ENCODE data around the gene NCOA3.

Gene NCOA3

GRCh38 chr20:47629907-47630306 is 128.2 kb downstream of the NCOA3 start:
- in situ Hi-C loops (cut with HindIII; ENCODE audit: low sequenced_read_pairs), result no loop called here

DNA sequence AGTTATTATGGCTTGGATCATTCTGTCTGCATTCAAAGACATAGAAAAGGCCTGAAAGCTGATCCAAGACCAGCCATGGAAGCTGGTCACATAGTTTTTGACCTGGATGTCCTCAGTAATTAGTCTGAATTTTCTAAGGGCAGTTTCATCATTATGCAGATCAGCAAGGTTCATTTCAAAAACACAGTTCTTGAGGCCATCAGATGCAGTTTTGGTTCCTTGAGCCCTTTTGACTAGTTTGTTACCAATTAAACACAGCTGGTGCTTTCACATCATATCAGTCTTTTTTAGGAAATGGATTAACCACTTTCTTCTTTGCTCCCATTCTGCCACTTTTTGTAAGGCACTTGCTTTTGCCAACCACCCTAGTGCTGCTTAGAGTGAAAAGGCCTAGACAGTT is 129.4 kb downstream of the NCOA3 start:
- in situ Hi-C loops (cut with HindIII; ENCODE audit: low sequenced_read_pairs), result no loop called here

GRCh38 chr20:47635256-47635655 is 133.6 kb downstream of the NCOA3 start:
- in situ Hi-C loops (cut with HindIII; ENCODE audit: low sequenced_read_pairs), result no loop called here

GRCh38 chr20:47638851-47639250 is 137.2 kb downstream of the NCOA3 start:
- in situ Hi-C loops (cut with HindIII; ENCODE audit: low sequenced_read_pairs), result no loop called here

GRCh38 chr20:47642118-47642517 is 140.4 kb downstream of the NCOA3 start:
- in situ Hi-C loops (cut with HindIII; ENCODE audit: low sequenced_read_pairs), result no loop called here

GRCh38 chr20:47642624-47643023 is 140.9 kb downstream of the NCOA3 start:
- in situ Hi-C loops (cut with HindIII; ENCODE audit: low sequenced_read_pairs), result no loop called here

- in situ Hi-C loops (cut with HindIII; ENCODE audit: low sequenced_read_pairs), result no loop called here
Observed at GRCh38 chr20:47645632-47646031, 143.9 kb downstream of the NCOA3 start.

DNA sequence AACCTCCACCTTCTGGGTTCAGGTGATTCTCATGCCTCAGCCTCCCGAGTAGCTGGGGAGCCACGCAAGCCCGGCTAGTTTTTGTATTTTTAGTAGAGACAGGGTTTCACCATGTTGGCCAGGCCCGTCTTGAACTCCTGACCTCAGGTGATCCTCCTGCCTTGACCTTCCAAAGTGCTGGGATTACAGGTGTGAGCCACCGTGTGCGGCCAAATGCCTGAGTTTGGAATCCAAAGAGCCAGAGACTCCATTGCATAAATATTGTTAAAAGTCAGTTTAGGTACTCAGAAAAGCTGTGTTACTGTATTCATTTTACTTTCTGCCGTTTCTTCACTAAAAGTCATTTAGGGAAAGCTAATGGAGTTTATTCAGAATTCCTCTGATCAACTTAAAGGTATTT is 146.3 kb downstream of the NCOA3 start:
- in situ Hi-C loops (cut with HindIII; ENCODE audit: low sequenced_read_pairs), result no loop called here

DNA sequence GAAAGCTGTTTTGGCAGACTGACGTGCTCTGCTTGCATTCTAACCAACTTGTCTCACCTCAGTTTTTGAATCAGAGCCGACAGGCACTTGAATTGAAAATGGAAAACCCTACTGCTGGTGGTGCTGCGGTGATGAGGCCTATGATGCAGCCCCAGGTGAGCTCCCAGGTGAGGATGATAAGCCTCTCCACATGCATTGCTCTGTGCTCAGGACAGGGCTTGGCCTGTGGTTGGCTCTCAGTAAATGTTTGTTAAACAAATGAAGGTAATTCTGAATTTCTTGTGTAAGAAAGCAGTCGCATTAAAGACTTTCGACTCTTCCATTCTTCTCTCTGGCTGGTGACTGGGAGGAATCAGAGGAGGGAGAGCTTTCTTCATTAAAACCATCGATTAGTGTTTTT is 147.3 kb downstream of the NCOA3 start:
- in situ Hi-C loops (cut with HindIII; ENCODE audit: low sequenced_read_pairs), result no loop called here

GRCh38 chr20:47652301-47652700 is 150.6 kb downstream of the NCOA3 start:
- in situ Hi-C loops (cut with HindIII; ENCODE audit: low sequenced_read_pairs), result no loop called here

GRCh38 chr20:47652794-47653193 is 151.1 kb downstream of the NCOA3 start:
- in situ Hi-C loops (cut with HindIII; ENCODE audit: low sequenced_read_pairs), result no loop called here

GRCh38 chr20:47653869-47654268 is 152.2 kb downstream of the NCOA3 start:
- in situ Hi-C loops (cut with HindIII; ENCODE audit: low sequenced_read_pairs), result no loop called here

DNA sequence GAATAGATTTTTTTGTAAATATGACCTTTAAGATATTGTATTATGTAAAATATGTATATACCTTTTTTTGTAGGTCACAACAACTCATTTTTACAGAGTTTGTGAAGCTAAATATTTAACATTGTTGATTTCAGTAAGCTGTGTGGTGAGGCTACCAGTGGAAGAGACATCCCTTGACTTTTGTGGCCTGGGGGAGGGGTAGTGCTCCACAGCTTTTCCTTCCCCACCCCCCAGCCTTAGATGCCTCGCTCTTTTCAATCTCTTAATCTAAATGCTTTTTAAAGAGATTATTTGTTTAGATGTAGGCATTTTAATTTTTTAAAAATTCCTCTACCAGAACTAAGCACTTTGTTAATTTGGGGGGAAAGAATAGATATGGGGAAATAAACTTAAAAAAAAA is 152.7 kb downstream of the NCOA3 start:
- in situ Hi-C loops (cut with HindIII; ENCODE audit: low sequenced_read_pairs), result no loop called here

- in situ Hi-C loops (cut with HindIII; ENCODE audit: low sequenced_read_pairs), result no loop called here
Observed at GRCh38 chr20:47655635-47656034, 153.9 kb downstream of the NCOA3 start.

- in situ Hi-C loops (cut with HindIII; ENCODE audit: low sequenced_read_pairs), result no loop called here
Observed at GRCh38 chr20:47656318-47656717, 154.6 kb downstream of the NCOA3 start.

DNA sequence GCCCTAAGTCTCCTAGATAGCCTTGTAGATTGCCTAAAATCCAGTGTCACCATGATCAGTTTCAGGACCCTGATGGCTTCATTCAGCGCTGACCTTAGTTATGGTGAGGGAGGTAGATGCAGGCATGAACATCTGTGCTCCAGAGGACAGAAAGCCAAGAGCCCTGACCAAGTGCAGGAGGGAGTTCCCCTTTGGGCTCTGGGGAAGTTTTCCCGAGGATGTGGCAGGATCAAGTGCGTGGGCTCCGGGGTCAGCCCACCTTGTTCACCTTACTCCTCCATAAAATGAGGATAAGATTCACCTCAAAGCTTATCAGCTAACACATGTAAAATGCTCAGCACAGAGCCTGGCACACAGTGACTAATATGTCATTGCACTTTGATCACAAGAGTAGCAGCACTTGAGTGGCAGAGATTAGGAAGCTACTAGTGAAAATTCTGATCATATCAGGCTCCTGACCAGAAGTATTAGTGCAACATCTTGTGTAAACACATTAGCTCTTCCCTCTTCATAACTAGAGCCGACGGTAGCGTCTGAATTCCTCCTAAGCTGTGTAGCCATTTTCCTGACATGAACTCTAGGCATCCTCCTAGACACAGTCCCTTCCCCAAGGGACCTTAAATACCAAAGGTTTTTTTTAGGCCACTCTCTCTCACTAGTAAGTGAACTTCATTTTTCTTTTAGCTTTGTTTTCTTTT is 158.4 kb downstream of the NCOA3 start:
- in situ Hi-C loops (cut with HindIII; ENCODE audit: low sequenced_read_pairs), result loop anchor here (5.0 kb wide), 1 partner anchor 42 kb away; no protein-coding TSS in a partner anchor

DNA sequence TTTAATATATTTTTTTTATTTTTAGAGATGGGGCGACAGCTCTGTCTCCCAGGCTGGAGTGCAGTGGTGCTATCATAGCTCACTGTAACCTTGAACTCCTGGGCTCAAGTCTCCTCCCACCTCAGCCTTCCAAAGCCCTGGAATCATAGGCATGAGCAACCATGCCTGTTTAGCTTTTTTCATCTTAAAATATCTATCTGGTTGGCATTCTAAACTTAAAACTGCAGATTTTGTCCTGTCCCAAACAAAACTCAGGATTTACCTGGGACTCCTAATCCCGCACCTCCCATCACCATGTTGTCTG is 158.9 kb downstream of the NCOA3 start:
- in situ Hi-C loops (cut with HindIII; ENCODE audit: low sequenced_read_pairs), result loop anchor here (5.0 kb wide), 1 partner anchor 42 kb away; no protein-coding TSS in a partner anchor

DNA sequence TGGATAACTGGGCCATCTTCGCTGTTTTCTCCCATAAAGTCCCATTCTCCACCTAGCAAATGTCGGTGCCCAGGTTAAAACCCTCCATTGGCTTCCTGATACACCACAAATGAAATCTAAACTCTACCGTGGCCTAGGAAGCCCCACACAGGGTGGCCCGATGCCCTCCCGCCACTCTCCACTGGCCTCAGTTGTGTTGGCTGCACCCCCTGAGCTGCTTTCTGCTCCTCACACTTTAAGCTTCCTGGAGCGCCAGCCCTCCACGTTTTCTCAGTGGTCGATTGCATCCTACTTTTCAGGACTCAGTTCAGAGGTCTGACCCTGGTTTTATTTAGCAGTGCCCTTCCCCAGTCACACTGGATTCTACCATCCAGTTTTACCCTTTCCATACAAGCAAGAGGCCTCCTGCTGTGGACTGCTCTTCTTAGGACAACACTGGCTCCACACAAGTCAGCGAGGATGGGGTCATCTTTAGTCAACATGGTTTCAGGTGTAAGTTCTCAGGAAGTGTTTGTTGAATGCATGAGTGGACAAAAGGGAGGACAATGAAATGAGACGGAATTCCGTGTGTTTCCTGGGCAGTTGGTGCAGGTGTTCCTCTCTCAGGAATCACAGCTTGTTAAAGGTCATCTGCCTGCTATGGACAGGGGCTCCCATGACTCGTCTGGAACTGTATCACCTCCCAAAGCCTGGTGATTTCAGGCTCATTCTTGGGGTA is 159.5 kb downstream of the NCOA3 start:
- in situ Hi-C loops (cut with HindIII; ENCODE audit: low sequenced_read_pairs), result loop anchor here (5.0 kb wide), 1 partner anchor 41 kb away; no protein-coding TSS in a partner anchor

- in situ Hi-C loops (cut with HindIII; ENCODE audit: low sequenced_read_pairs), result loop anchor here (5.0 kb wide), 1 partner anchor 41 kb away; no protein-coding TSS in a partner anchor
Observed at GRCh38 chr20:47661714-47662113, 160.0 kb downstream of the NCOA3 start.

- in situ Hi-C loops (cut with HindIII; ENCODE audit: low sequenced_read_pairs), result loop anchor here (5.0 kb wide), 1 partner anchor 40 kb away; no protein-coding TSS in a partner anchor
Observed at GRCh38 chr20:47662483-47663353, 161.0 kb downstream of the NCOA3 start.

- in situ Hi-C loops (cut with HindIII; ENCODE audit: low sequenced_read_pairs), result loop anchor here (5.0 kb wide), 1 partner anchor 39 kb away; no protein-coding TSS in a partner anchor
Observed at GRCh38 chr20:47663354-47664067, 161.8 kb downstream of the NCOA3 start.
